CD4-positive, alpha-beta T cell treated with Interleukin-1 beta for 1 hour (primary cell): Measurements from ENCODE around the gene WDR59.
"Not testable (repeated sequence)": the region's sequence is repeated elsewhere in the genome, so short reads cannot be mapped to it uniquely, and the experiment has no call there.

Source experiments
- DNase-seq, 2 donors: peaks; one replicate each; pipeline ENCODE4 v3.0.0-alpha.2; 2020 to 2022

The WDR59 gene

GRCh38 chr16:74847202-74847601 is 137.7 kb downstream of the WDR59 start:
- DNase-seq, result no peak

DNA sequence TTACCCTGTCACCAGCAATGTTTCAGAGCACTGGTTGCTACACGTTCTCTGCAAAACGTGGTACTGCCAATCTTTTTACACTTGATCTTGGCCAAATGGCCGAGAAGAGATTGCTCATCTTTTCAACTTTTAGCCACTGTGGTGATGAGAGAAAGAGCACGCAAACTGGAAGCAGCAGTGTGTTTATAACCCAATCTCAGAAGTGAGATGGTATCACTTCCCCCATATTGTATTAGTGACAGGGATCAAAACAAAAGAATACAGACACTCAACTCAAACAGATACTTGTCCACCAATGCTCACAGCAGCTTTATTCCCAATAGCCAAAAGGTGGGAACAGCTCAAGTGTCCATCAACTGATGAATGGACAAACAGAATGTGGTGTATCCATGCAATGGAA is 138.2 kb downstream of the WDR59 start:
- DNase-seq, result no peak

DNA sequence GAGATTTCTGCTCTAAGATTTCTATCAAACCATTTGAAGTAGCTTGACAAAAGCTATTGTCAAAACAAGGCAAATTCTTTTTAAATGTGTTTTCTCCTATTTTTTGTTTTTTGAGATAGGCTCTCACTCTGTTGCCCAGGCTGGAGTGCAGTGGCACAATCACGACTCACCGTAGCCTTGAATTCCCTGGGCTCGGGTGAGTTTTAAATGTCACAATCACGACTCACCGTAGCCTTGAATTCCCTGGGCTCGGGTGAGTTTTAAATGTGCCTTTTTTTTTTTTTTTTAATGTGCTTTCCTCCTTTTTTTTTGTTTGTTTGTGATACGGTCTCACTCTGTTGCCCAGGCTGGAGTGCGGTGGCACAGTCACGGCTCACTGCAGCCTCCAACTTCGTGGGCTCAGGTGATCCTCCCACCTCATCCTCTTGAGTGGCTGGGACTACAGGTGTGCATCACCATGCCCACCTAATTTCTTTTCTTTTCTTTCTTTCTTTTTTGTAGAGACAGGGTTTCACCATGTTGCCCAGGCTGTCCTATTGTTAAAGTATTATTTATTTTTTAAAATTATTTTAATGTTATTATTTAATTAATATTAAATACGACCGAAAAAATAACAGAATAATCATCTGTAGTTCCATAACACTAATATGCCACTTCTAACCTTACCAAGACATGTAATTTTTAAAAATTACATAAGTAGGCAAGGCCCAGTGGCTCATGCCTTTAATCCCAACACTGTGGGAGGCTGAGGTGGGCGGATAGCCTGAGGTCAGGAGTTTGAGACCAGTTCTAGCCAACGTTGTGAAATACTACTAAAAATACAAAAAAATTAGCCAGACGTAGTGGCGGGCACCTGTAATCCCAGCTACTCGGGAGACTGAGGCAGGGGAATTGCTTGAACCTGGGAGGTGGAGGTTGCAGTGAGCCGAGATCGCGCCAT is 140.6 kb downstream of the WDR59 start:
- DNase-seq, result no peak

- not testable (repeated sequence) for DNase-seq
Measured at GRCh38 chr16:74843381-74844035, 141.4 kb downstream of the WDR59 start.

- DNase-seq, result no peak
Measured at GRCh38 chr16:74842413-74842812, 142.5 kb downstream of the WDR59 start.

- DNase-seq, result no peak
Measured at GRCh38 chr16:74841904-74842303, 143.0 kb downstream of the WDR59 start.

- no peak for DNase-seq
Measured at GRCh38 chr16:74841469-74841868, 143.5 kb downstream of the WDR59 start.

DNA sequence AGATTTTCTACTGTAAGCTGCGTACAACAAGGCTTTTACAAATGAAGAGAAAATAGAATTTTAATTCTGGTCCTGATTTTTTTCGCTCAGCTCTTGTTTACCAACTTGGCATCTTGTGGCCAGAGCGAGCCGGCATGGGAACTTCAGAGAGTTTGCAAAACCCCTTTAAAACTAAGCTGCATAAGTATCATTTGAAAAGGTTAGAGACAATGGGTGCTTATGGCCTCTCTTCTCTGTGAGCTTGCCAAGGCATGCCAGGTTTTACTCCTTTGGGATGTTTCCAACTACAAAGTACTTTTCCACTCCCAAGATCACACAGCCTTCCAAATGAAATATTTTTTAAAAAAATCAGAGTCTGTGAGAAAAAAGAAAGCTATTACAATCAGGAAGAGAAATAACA is 147.9 kb downstream of the WDR59 start:
- no peak for DNase-seq

- no peak for DNase-seq
Measured at GRCh38 chr16:74836111-74836671, 148.7 kb downstream of the WDR59 start.

- DNase-seq, result no peak
Measured at GRCh38 chr16:74832228-74832627, 152.7 kb downstream of the WDR59 start.

DNA sequence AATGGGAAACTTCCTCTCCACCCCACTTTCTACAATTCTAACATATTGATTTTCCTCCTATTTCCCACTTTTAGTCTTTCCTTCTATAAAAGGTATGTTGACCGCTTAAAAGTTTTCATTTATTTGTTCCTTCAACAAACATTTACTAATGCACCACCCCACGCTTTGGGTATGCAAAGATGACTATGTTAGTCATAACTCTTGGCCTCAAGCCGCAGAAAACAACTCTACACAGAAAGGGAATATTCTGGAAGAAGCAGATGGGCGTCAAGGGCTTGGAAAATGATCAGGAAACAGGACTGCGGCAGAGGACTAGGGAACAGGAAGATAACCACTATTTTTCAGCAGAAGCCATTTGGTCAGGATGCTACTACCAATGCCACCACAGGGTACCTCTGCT is 153.5 kb downstream of the WDR59 start:
- no peak for DNase-seq

DNA sequence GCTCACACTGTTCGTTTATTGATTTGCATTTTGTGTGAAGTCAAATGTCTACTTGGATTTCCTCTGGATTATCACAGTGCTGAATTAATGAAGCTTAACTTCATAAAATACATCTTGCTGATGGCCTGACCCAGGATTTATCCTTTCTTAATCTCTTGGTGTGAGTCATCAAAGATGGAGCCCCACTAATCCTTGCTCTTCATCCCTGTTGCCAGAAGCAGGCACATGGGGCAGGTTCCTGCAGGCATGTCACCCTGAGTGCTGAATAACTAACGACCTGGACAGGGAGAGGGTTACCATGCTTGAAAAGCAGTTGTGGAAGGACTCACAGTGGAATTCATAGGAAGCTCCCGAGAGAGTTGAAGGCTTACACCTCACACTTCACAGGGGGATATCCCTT is 154.3 kb downstream of the WDR59 start:
- no peak for DNase-seq

- no peak for DNase-seq
Measured at GRCh38 chr16:74829637-74830036, 155.3 kb downstream of the WDR59 start.

DNA sequence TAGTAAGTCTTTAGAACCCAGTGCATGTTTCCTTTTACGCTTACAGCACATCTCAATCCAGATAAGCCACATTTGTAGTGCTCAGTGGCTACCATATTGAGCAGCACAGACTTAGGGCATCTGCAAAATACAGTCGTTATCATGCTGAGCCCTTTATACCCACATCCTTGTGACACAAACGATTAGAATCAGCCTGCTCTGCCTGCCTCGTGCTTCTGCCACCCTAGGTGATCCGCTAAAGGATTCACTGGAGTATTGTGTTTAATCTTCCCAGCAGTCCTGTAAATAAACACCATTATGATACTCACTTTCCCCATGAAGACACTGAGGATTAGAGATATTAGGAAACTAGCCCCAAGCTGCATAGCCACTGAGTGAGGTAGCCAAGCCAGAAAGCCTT is 159.0 kb downstream of the WDR59 start:
- no peak for DNase-seq

- no peak for DNase-seq
Measured at GRCh38 chr16:74825016-74825415, 159.9 kb downstream of the WDR59 start.
